Measurements from ENCODE around the gene CCDC88B.

Gene CCDC88B

GRCh38 chr11:64406221-64406946 is 66.4 kb downstream of the CCDC88B start:
- H3K4me3 ChIP-seq (ENCODE audit: low read depth, low read length): no peak overlapping the region
- no peak for DNase-seq (ENCODE audit: low read depth)
- no peak for TF ChIP-seq CTCF (IDR thresholded peaks at IDR 0.05; ENCODE audit: insufficient read depth, low read depth, low read length, missing control alignments)
